ENCODE measurements around the gene ANKRD65.

- TF ChIP-seq CTCF (IDR thresholded peaks at IDR 0.05; ENCODE audit: extremely low read depth in 1 of 2, insufficient read depth in 1 of 2, low read depth in 1 of 2, low read length in 2 of 2) (no peak), POLR2AphosphoS5 (IDR thresholded peaks at IDR 0.05; ENCODE audit: insufficient read depth, low read depth, low read length) (no peak), EZH2 (IDR thresholded peaks at IDR 0.05; ENCODE audit: borderline replicate concordance, low read depth, low read length, severe bottlenecking) (no peak), POLR2A (IDR thresholded peaks at IDR 0.05; ENCODE audit: low read depth, low read length) (no peak)
Measured at GRCh38 chr1:1374589-1374928, 46.5 kb downstream of the ANKRD65 start.
